ENCODE data around the gene DDC.
A peak's percentile ranks its signal among the peaks of the same experiment; 100 is the strongest.

The DDC gene

DNA sequence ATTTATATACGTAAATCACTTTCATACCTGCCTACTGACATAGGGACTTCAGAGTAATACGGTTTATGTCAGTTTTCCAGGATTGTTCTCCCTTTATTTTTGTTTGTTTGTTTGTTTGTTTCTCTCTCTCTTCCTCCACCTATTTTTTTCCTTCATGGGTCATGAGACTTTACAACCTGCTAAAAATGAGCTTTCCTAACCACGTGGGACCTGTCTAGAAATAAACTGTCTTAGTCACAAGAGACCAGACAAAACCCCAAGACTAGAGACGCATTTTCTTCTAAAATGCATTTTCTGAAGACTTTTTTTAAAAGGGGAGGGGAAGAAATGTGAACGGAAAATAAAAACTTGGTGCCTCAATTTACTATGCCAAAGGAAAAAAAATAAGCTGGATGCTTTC is 74.0 kb downstream of the DDC start:
- peaks cover 0 to 8% (median 3%) of the 10 kb centered on the region in 10 experiments; a peak in 6 of 20 replicates for H3K4me1 ChIP-seq
- no peak overlapping the region for H3K9ac ChIP-seq
- H3K4me3 ChIP-seq: no peak overlapping the region
- H4K20me1 ChIP-seq: no peaks in the 10 kb centered on the region
- no peak for TF ChIP-seq Cebpa-rat (IDR thresholded peaks at IDR 0.05)
- H3K4me2 ChIP-seq: peak overlapping the region in 5 of 11 experiments; percentile 7 to 28 (median 21); a peak in 5 of 22 replicates
- H3K36me3 ChIP-seq: no peaks in the 10 kb centered on the region; a peak in 1 of 22 replicates
- no peaks in the 10 kb centered on the region for H3K27me3 ChIP-seq
- H3K9me3 ChIP-seq (replicated peaks in 1 of 11): peaks cover 29 to 41% (median 36%) of the 10 kb centered on the region in 11 experiments
- H3K27ac ChIP-seq: no peak overlapping the region

DNA sequence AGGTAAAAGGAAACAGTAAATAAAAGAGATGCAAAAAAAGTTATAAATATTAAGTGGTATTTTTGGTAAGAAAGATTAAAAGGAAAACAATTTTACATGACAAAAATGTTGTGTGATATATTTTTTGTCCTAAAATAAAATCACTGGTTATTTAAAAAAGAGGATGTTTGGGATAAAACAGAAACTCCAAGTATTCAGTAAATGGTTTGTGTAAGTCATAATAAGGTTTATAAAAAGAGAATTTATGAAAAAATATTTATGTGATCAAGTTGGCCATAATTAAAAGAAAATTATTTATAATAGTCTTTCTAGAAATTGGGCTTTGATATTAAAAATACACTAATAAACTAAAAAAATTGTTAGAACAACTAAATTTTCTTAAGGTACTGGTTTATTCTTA is 76.8 kb downstream of the DDC start:
- Histone ChIP-seq H3K9ac (no peak overlapping the region), H3K9me3 (replicated peaks in 1 of 11) (peaks cover 29 to 41% (median 36%) of the 10 kb centered on the region in 11 experiments), H3K4me2 (no peak overlapping the region), H3K27ac (no peak overlapping the region), H3K4me1 (peaks cover 0 to 8% (median 3%) of the 10 kb centered on the region in 10 experiments; a peak in 6 of 20 replicates), H4K20me1 (no peaks in the 10 kb centered on the region), H3K4me3 (no peak overlapping the region), H3K27me3 (no peaks in the 10 kb centered on the region), H3K36me3 (no peaks in the 10 kb centered on the region; a peak in 1 of 22 replicates)
- TF ChIP-seq Cebpa-rat (IDR thresholded peaks at IDR 0.05): no peak

DNA sequence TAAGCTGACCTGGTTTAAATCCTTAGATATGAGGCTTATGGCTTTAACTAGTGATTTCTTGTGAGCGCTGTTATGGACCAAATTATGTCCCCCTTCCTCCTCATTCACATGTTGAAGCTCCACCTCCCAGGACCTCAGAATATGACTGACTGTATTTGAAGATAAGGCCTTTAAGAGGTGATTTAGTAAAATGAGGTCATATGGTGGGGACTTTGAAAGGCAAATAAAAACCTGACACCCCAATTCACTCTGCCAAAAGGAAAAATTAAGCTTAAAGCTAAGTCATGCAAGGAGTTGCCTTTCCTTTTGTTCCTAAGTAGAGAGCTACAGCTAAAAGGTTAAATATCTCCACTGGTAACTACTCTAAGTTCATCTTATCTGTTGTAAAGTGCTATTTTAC is 78.7 kb downstream of the DDC start:
- Histone ChIP-seq H3K27ac (no peak overlapping the region), H3K4me1 (peaks cover 0 to 6% (median 2%) of the 10 kb centered on the region in 10 experiments; a peak in 6 of 20 replicates), H3K4me2 (no peak overlapping the region), H3K27me3 (no peaks in the 10 kb centered on the region), H3K36me3 (no peaks in the 10 kb centered on the region; a peak in 1 of 22 replicates), H3K9ac (no peak overlapping the region), H3K9me3 (replicated peaks in 1 of 11) (peaks cover 26 to 40% (median 33%) of the 10 kb centered on the region in 11 experiments), H3K4me3 (no peak overlapping the region), H4K20me1 (no peaks in the 10 kb centered on the region)
- no peak for TF ChIP-seq Cebpa-rat (IDR thresholded peaks at IDR 0.05)

DNA sequence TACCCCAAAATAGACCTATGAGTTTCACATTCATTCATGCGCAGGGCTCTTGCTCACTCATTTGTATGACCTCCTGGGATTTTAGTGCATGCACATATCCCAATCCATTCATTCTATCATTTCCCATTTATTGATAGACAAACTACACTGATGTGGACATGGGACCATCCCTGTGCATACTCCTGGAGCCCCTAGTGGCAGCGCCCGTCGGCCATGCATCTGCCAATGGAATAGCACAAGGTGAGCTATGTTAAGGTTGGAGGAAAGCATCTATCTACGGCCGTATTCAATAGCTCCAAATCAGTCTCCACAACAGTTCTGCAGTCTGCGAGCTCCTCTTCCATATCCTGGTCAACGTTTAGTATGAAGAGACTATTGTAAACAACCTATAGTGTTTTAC is 83.3 kb downstream of the DDC start:
- no peak overlapping the region for H3K27ac ChIP-seq
- H3K36me3 ChIP-seq: no peaks in the 10 kb centered on the region
- H3K27me3 ChIP-seq: no peaks in the 10 kb centered on the region
- no peak overlapping the region for H3K9ac ChIP-seq
- no peaks in the 10 kb centered on the region for H4K20me1 ChIP-seq
- no peak for TF ChIP-seq Cebpa-rat (IDR thresholded peaks at IDR 0.05)
- H3K4me3 ChIP-seq: no peak overlapping the region
- peaks cover 0 to 9% (median 4%) of the 10 kb centered on the region in 11 experiments; a peak in 5 of 22 replicates for H3K9me3 ChIP-seq (replicated peaks in 1 of 11)
- H3K4me1 ChIP-seq: no peaks in the 10 kb centered on the region
- H3K4me2 ChIP-seq: no peak overlapping the region

DNA sequence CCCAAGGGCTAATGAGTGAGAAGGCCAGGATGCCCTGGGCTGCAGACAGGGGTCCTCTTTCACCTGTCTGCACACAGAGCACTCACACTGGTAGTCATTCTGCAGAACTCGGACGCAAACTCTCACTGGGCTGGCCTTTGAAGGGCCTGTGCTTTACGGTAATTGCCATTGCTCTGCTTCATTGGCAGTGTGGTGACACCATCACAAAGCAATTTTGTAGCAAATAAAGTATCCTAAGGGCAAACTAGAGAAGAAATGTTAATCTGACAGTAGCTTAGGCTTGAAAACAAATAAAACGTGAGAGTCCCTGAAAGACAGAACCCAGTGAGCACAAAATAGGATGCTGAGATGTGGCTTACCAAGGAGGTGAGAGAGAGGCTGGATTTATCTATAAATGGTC is 84.4 kb downstream of the DDC start:
- no peak for TF ChIP-seq Cebpa-rat (IDR thresholded peaks at IDR 0.05)
- Histone ChIP-seq H3K4me3 (no peak overlapping the region), H3K4me1 (no peaks in the 10 kb centered on the region), H3K9ac (no peak overlapping the region), H3K4me2 (no peak overlapping the region), H3K9me3 (replicated peaks in 1 of 11) (no peaks in the 10 kb centered on the region), H3K36me3 (no peaks in the 10 kb centered on the region), H4K20me1 (no peaks in the 10 kb centered on the region), H3K27me3 (no peaks in the 10 kb centered on the region), H3K27ac (no peak overlapping the region)

DNA sequence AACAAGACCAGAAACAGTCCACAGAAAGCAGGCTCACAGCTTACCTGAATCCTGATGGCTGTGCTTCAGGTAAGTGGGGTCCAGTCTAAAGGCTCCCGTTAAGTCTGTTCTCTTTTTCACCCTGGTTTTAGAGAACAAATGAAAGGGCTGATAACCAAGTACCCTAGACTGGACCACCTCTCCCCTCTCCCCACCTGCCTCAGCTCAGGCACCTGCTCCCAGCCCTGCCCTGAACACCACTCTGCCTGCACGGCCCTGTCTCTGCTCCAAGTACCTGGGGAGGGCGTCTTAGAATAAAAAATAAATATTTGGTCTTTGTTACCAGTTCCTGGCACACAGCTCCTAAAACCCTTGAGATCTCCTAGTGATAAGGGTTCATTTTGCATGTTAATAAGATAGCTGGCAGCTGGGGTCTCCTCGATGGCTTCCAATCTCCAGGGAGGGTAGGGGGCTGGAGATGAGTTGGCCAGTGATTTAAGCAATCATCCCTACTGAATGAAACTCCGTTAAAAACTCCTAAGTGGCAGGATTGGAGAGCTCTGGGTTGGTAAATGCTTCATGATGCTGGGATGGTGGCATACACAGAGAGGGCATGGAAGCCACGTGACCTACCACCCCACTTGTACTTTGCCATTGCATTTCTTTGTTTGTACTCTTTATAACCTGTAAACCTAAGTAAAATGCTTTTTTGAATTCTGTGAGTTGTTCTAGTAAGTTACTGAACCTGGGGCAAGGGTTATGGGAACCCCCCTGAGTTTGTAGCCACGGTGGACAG is 85.3 kb downstream of the DDC start:
- Histone ChIP-seq H3K4me2 (no peak overlapping the region), H3K9ac (no peak overlapping the region), H3K4me1 (peaks cover 0 to 6% (median 0%) of the 10 kb centered on the region in 10 experiments; a peak in 1 of 20 replicates), H3K9me3 (replicated peaks in 1 of 11) (no peaks in the 10 kb centered on the region), H3K27me3 (no peaks in the 10 kb centered on the region), H3K27ac (no peak overlapping the region), H3K4me3 (no peak overlapping the region), H4K20me1 (no peaks in the 10 kb centered on the region), H3K36me3 (no peaks in the 10 kb centered on the region)
- TF ChIP-seq Cebpa-rat (IDR thresholded peaks at IDR 0.05): no peak

DNA sequence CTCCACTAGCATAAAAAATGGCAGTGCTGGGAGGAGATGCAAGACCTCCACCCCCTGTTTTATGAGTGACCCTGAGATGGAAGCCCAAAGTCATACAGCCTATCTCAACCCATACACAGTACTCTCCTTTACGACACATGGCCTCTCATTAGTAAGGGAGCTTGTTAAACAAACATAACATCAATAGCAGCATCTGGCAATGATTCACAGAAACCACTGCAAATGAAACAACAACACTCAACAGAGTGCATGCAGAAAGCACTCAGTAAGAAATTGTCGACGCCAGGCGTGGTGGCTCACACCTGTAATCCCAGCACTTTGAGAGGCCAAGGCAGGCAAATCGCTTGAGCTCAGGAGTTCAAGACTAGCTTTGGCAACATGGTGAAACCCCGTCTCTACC is 87.6 kb downstream of the DDC start:
- H3K27ac ChIP-seq: no peak overlapping the region
- no peak overlapping the region for H3K4me3 ChIP-seq
- H3K27me3 ChIP-seq: no peaks in the 10 kb centered on the region
- H3K4me2 ChIP-seq: no peak overlapping the region
- H3K4me1 ChIP-seq: peaks cover 0 to 6% (median 0%) of the 10 kb centered on the region in 10 experiments; a peak in 1 of 20 replicates
- H4K20me1 ChIP-seq: no peaks in the 10 kb centered on the region
- no peak overlapping the region for H3K9ac ChIP-seq
- no peak for TF ChIP-seq Cebpa-rat (IDR thresholded peaks at IDR 0.05)
- H3K9me3 ChIP-seq (replicated peaks in 1 of 11): no peaks in the 10 kb centered on the region
- no peaks in the 10 kb centered on the region for H3K36me3 ChIP-seq

DNA sequence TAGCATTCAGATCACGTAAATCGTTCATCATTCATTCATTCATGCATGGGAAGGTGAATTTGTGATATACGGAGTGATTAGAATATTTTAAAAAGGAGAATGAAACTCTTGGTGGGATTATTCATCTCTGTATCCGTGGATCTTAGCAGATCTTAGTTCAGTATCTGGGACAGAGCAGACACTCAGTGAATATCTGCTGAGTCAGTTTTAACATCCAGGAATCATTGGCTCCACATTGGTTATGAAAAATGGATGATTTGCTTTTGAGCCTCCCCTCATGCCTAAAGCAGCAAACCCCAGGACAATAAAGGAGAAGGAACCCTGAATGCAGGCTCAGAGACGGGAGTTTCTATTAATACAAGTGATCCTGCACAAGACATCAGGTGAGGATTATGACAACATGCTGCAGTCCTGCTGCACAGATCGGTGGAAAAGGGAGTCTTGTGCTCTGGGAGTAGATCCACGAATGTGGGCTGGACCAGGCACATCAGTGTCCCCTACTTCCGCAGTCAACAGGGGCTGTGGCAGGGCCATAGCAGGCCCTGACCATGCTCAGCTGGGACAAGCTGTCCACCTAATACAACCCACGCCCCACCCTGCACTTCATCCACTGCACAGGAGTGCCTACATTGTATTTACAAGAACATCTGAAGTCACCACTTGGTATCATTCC is 88.1 kb downstream of the DDC start:
- Histone ChIP-seq H3K27me3 (no peaks in the 10 kb centered on the region), H3K9me3 (replicated peaks in 1 of 11) (no peaks in the 10 kb centered on the region), H3K4me1 (peaks cover 0 to 10% (median 0%) of the 10 kb centered on the region in 10 experiments; a peak in 5 of 20 replicates), H3K9ac (no peak overlapping the region), H3K4me3 (no peak overlapping the region), H3K27ac (no peak overlapping the region), H3K4me2 (no peak overlapping the region), H4K20me1 (no peaks in the 10 kb centered on the region), H3K36me3 (no peaks in the 10 kb centered on the region)
- TF ChIP-seq Cebpa-rat (IDR thresholded peaks at IDR 0.05): no peak

DNA sequence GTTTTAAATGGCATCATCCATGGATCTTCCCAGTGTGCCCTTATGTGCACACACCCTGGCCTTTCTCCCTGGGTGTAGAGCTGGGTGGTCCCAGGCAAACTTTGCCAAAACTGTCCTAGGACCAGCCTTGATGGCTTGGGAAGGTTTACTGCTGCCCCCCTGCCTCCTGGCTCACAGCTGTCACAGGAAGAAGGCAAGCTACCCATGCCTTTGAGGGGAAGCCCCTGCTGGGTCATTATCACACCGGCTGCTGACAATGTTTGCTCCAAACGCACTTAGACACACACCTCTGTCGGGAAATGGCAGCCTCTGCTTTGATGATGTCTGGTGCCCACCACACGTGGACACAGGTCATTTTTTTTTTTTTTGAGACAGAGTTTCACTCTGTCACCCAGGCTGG is 89.9 kb downstream of the DDC start:
- no peak overlapping the region for H3K9ac ChIP-seq
- no peaks in the 10 kb centered on the region for H4K20me1 ChIP-seq
- H3K27ac ChIP-seq: no peak overlapping the region
- no peak overlapping the region for H3K4me2 ChIP-seq
- no peak overlapping the region for H3K4me3 ChIP-seq
- peaks cover 0 to 27% (median 15%) of the 10 kb centered on the region in 10 experiments; a peak in 15 of 20 replicates for H3K4me1 ChIP-seq
- H3K36me3 ChIP-seq: no peaks in the 10 kb centered on the region
- H3K9me3 ChIP-seq (replicated peaks in 1 of 11): no peaks in the 10 kb centered on the region
- H3K27me3 ChIP-seq: no peaks in the 10 kb centered on the region
- no peak for TF ChIP-seq Cebpa-rat (IDR thresholded peaks at IDR 0.05)
